K562 (cell line): Measurements from ENCODE around the gene A1BG. TPM values are rescaled to one million over a fixed set of nuclear protein-coding genes. Genes with fewer than 3 reads are reported as not detected.
A peak's percentile ranks its signal among the peaks of the same experiment; 100 is the strongest.
"Not testable (repeated sequence)": the region's sequence is repeated elsewhere in the genome, so short reads cannot be mapped to it uniquely, and the experiment has no call there.

Source experiments
- ATAC-seq: fragments of 200-7000 bp; cut with Tn5 transposase; 3 replicates; pipeline ENCODE4 v1.9.1; 2020; ENCODE audit warnings: moderate library complexity
- BruUV-seq: library from RNA; stranded (reverse); fragments of 400-500 nt; replicated peaks from 2 replicates; lab custom pipeline; 2021; lab: Mats Ljungman, UMichigan
- CTCF ChIA-PET: fragments of 300-600 bp; formaldehyde crosslinking; extraction: SDS; loops from one replicate; lab custom pipeline; 2021; ENCODE audit warnings: low intra/inter-chr PET ratio; lab: Yijun Ruan, JAX
- POLR2A ChIA-PET: fragments of 300-600, 350-650 bp; sonication (Branson Sonifier 250); formaldehyde crosslinking; extraction: SDS; loops from one replicate; lab custom pipeline; 2021; ENCODE audit warnings: antibody characterized with exemption, inconsistent platforms; lab: Yijun Ruan, JAX
- DNase-seq, 4 experiments: peaks; one replicate each; pipeline versions ENCODE4 v3.0.0 to v3.0.0-alpha.2; 2011 to 2018; ENCODE audit warnings: low spot score in 3 of 4, mixed read lengths in 3 of 4; ENCODE audit errors: extremely low read depth in 1 of 4
- FAIRE-seq: peaks from 2 replicates; lab custom pipeline; 2011; peaks lifted over from hg19 to GRCh38; lab: Jason Lieb, UNC
- H2AFZ ChIP-seq: 2 replicates; pipeline ENCODE4 v1.6.0; 2011; ENCODE audit warnings: low read depth, low read length, control low read depth, inconsistent platforms
- H3K27ac ChIP-seq: fragments of 200-600 bp; 3 replicates; pipeline ENCODE4 v1.8.0; 2011; ENCODE audit warnings: low read depth, mild to moderate bottlenecking, control low read depth, inconsistent platforms, low read length, moderate library complexity, mixed read lengths; ENCODE audit errors: extremely low read depth
- H3K27me3 ChIP-seq, 2 experiments: fragments of 300-600 bp in 1 of 2; 2 replicates in 1 of 2; 3 replicates in 1 of 2; pipeline versions ENCODE4 v1.6.0 to v1.8.0; 2011; ENCODE audit warnings: inconsistent platforms in 2 of 2, low read length in 2 of 2, mild to moderate bottlenecking in 1 of 2, mixed read lengths in 1 of 2, moderate library complexity in 1 of 2; ENCODE audit not compliant: control insufficient read depth in 2 of 2, insufficient read depth in 2 of 2
- H3K36me3 ChIP-seq: fragments of 300-600 bp; 3 replicates; pipeline ENCODE4 v1.8.0; 2011; ENCODE audit warnings: mild to moderate bottlenecking, low read length, inconsistent platforms; ENCODE audit not compliant: control insufficient read depth, insufficient read depth
- H3K4me1 ChIP-seq, 2 experiments: fragments of 200-600 bp in 1 of 2; replicated peaks in 1 of 2; 2 replicates in 1 of 2; 3 replicates in 1 of 2; pipeline versions ENCODE4 v1.5.1 to v1.8.0; 2011; ENCODE audit warnings: inconsistent platforms in 2 of 2, low read length in 2 of 2, mild to moderate bottlenecking in 1 of 2, mixed read lengths in 1 of 2, moderate library complexity in 1 of 2; ENCODE audit not compliant: control insufficient read depth in 2 of 2, insufficient read depth in 2 of 2
- H3K4me2 ChIP-seq: 2 replicates; pipeline ENCODE4 v1.6.1; 2011; ENCODE audit warnings: low read length, control low read depth, inconsistent platforms, mixed read lengths; ENCODE audit not compliant: insufficient read depth
- H3K4me3 ChIP-seq: fragments of 200-600 bp; sonication (generic), shearing (Covaris generic); 2 replicates; pipeline ENCODE4 v1.5.1; 2016; ENCODE audit warnings: control low read depth, inconsistent platforms
- H3K79me2 ChIP-seq: fragments of 200-600 bp; 3 replicates; pipeline ENCODE4 v1.8.0; 2011; ENCODE audit warnings: low read length, inconsistent platforms; ENCODE audit not compliant: control insufficient read depth, insufficient read depth
- H3K9ac ChIP-seq, 2 experiments: 2 replicates each; pipeline versions ENCODE4 v1.6.0 to v1.6.1; 2011; ENCODE audit warnings: low read depth in 2 of 2, low read length in 2 of 2, control low read depth in 1 of 2, inconsistent platforms in 1 of 2, mild to moderate bottlenecking in 1 of 2, mixed read lengths in 1 of 2; ENCODE audit not compliant: insufficient read depth in 1 of 2
- H3K9me1 ChIP-seq: one replicate; pipeline ENCODE4 v1.6.0; 2011; ENCODE audit warnings: inconsistent platforms, mild to moderate bottlenecking, low read length, moderate library complexity; ENCODE audit not compliant: control insufficient read depth, insufficient read depth
- H3K9me3 ChIP-seq: replicated peaks from 2 replicates; pipeline ENCODE4 v1.5.1; 2011; ENCODE audit warnings: low read depth, low read length, inconsistent platforms; ENCODE audit not compliant: control insufficient read depth, insufficient read depth
- H4K20me1 ChIP-seq: replicated peaks from 2 replicates; pipeline ENCODE4 v1.6.1; 2011; ENCODE audit warnings: low read length, inconsistent platforms, mixed read lengths; ENCODE audit not compliant: control insufficient read depth, insufficient read depth
- AFF1 ChIP-seq, 2 experiments: fragments of 450-650 bp; IDR thresholded peaks; 2 replicates each; pipeline ENCODE4 v1.6.1; 2018; ENCODE audit warnings: mild to moderate bottlenecking in 2 of 2, low read depth in 1 of 2; ENCODE audit not compliant: partially characterized antibody in 2 of 2
- CEBPB ChIP-seq: fragments of 450-650 bp; IDR thresholded peaks from 2 replicates; pipeline ENCODE4 v1.6.1; 2016; ENCODE audit warnings: missing genetic modification characterization, missing compliant biosample characterization
- CEBPG ChIP-seq, 3 experiments: fragments of 200-800 bp in 1 of 3; sonication (Bioruptor generic) in 1 of 3; sonication (generic) in 1 of 3; formaldehyde crosslinking in 1 of 3; IDR thresholded peaks in 2 of 3; conservative IDR thresholded peaks in 1 of 3; 2 replicates each; pipeline versions ENCODE4 v1.6.1 to v1.8.0; 2016 to 2022; ENCODE audit warnings: missing compliant biosample characterization in 2 of 3, missing genetic modification characterization in 2 of 3, mild to moderate bottlenecking in 1 of 3, missing genetic modification reagents in 1 of 3
- ZBTB40 ChIP-seq, 2 experiments: fragments of 450-650 bp in 1 of 2; sonication (generic) in 1 of 2; formaldehyde crosslinking in 1 of 2; IDR thresholded peaks; 2 replicates each; pipeline versions ENCODE4 v1.7.1 to v1.9.0; 2016 to 2022; ENCODE audit warnings: inconsistent platforms in 1 of 2, mild to moderate bottlenecking in 1 of 2, missing genetic modification reagents in 1 of 2
- ZNF766 ChIP-seq: fragments of 200-800 bp; sonication (Bioruptor generic); conservative IDR thresholded peaks from 2 replicates; pipeline ENCODE4 v1.6.1; 2016; ENCODE audit warnings: missing genetic modification characterization, missing compliant biosample characterization
- WGBS: fragments of 100-300 bp; shearing (Covaris generic); methylation state at CpG from one replicate; pipeline ENCODE4 v1.1.6; 2016; ENCODE audit warnings: low coverage, mixed read lengths; ENCODE audit not compliant: insufficient coverage; ENCODE audit errors: missing lambda C conversion rate; 5-methylcytosine and 5-hydroxymethylcytosine counted together
- in situ Hi-C: fragments of 300-500 bp; cut with MboI; formaldehyde crosslinking; loops from 4 replicates; pipeline ENCODE4 v1.15.0; 2018; ENCODE audit warnings: inconsistent platforms, mixed read lengths
- intact Hi-C: fragments of 100-400 bp; cut with micrococcal nuclease; formaldehyde crosslinking; loops from 2 replicates; pipeline ENCODE4 v1.14.2; 2022
- polyA plus RNA-seq, 8 experiments: library from polyadenylated mRNA; depleted of rRNA in 4 of 8; stranded (reverse) in 5 of 8; unstranded in 3 of 8; fragments of >200 nt; fragmentation: Nextera tagmentation in 2 of 8; fragmentation: Illumina TruSeq in 1 of 8; extraction: Ambion mirVana in 2 of 8; extraction: Trizol in 1 of 8; gene quantifications; 2 replicates each; pipeline versions ENCODE4 v1.2.1 to v1.2.3, GENCODE V29; 2011 to 2014; ENCODE audit warnings: inconsistent platforms in 1 of 8, missing spikeins in 1 of 8
- total RNA-seq, 7 experiments: library from RNA; depleted of rRNA in 6 of 7; stranded (reverse); fragments of >200 nt in 6 of 7; fragmentation: Illumina TruSeq in 2 of 7; extraction: Trizol in 2 of 7; gene quantifications; 2 replicates each; pipeline versions ENCODE4 v1.2.1 to v1.2.3, GENCODE V29; 2011 to 2021; ENCODE audit warnings: low replicate concordance in 1 of 7

A1BG gene
- total and polyA plus RNA-seq, 9 of the 15 experiments (the other 6 are each of a cell fraction or from before 2014, with no cell fraction given) = 0.10 to 19.8 (median 2.6) TPM

GRCh38 chr19:58348080-58348479 is 5.2 kb downstream of the A1BG start:
- intact Hi-C loops; H3K27ac ChIP-seq; H3K79me2 ChIP-seq; H4K20me1 ChIP-seq; H3K9me3 ChIP-seq; CTCF ChIA-PET; in situ Hi-C loops; DNase-seq; H3K9me1 ChIP-seq; ATAC-seq; H3K36me3 ChIP-seq; FAIRE-seq; H3K27me3 ChIP-seq; TF ChIP-seq ZBTB40 (CRISPR knock-in tag; IDR thresholded peaks at IDR 0.05): not testable (repeated sequence)
- Histone ChIP-seq H3K4me1 (peaks cover 5 to 21% of the 10 kb centered on the region in 2 experiments; a peak in 4 of 5 replicates), H2AFZ (peak overlapping the region; percentile 84), H3K9ac (peak overlapping the region; percentile 59 to 96; a peak in 3 of 4 replicates), H3K4me3 (peak overlapping the region; percentile 78), H3K4me2 (peak overlapping the region; percentile 83)
- 1% methylated on average over 12 of the region's 12 CpGs for whole genome bisulfite sequencing
- POLR2A ChIA-PET = interaction anchor here (0.6 to 3.6 kb wide), 6 partner anchors 11 to 136 kb away, joined by 3 to 20 read pairs (median 4); partner anchors contain the start of gene ZNF497
- TSS peak; percentile 65 for BruUV-seq
- TF ChIP-seq AFF1 (IDR thresholded peaks at IDR 0.05; ENCODE audit: low read depth in 1 of 2, partially characterized antibody in 2 of 2) (peak in 1 of 2 experiments; percentile 25), CEBPB (tag) (peak; percentile 89), ZNF766 (0 out of 2 replicates have a peak, but pooled peaks have one; percentile 29), CEBPG (CRISPR knock-in tag; IDR thresholded peaks at IDR 0.05) (0 out of 2 replicates have a peak, but pooled peaks have one; percentile 29), CEBPG (tag; conservative IDR thresholded peaks at IDR 0.05 in 1 of 2, IDR thresholded peaks at IDR 0.05 in 1 of 2) (peak; percentile 60 to 82), ZBTB40 (IDR thresholded peaks at IDR 0.05) (peak; percentile 27; the same call in 1 of the 2 replicates)
